GM10248 (cell line): Measurements from ENCODE around the gene FYCO1.
"Not testable (repeated sequence)": the region's sequence is repeated elsewhere in the genome, so short reads cannot be mapped to it uniquely, and the experiment has no call there.

Experiments
- CTCF ChIA-PET: fragments of 300-600 bp; sonication (Branson Sonifier 250); formaldehyde crosslinking; extraction: SDS; loops from one replicate; lab custom pipeline; 2021; ENCODE audit warnings: antibody characterized with exemption; lab: Yijun Ruan, JAX
- POLR2A ChIA-PET: fragments of 350-650 bp; sonication (Branson Sonifier 250); formaldehyde crosslinking; extraction: SDS; loops from one replicate; lab custom pipeline; 2020; ENCODE audit warnings: antibody characterized with exemption; lab: Yijun Ruan, JAX
- DNase-seq: peaks from one replicate; pipeline ENCODE4 v3.0.0; 2012; ENCODE audit errors: extremely low spot score
- TF ChIP-seq, protein P1 (sequence below): IDR thresholded peaks from 2 replicates; pipeline ENCODE4 v1.5.1; 2012; ENCODE audit warnings: mild to moderate bottlenecking, low read depth; ENCODE audit errors: extremely low read depth, missing control alignments, control extremely low read depth

Gene FYCO1

GRCh38 chr3:46013316-46014094 lies 17.9 kb upstream of the FYCO1 start:
- ChIA-PET CTCF (interaction anchor here (1.2 to 1.4 kb wide), 3 partner anchors 8 to 56 kb away, joined by 3 to 5 read pairs (median 3); no protein-coding TSS in a partner anchor), POLR2A (no interaction called here)
- DNase-seq = no peak
- TF ChIP-seq, protein P1, sequence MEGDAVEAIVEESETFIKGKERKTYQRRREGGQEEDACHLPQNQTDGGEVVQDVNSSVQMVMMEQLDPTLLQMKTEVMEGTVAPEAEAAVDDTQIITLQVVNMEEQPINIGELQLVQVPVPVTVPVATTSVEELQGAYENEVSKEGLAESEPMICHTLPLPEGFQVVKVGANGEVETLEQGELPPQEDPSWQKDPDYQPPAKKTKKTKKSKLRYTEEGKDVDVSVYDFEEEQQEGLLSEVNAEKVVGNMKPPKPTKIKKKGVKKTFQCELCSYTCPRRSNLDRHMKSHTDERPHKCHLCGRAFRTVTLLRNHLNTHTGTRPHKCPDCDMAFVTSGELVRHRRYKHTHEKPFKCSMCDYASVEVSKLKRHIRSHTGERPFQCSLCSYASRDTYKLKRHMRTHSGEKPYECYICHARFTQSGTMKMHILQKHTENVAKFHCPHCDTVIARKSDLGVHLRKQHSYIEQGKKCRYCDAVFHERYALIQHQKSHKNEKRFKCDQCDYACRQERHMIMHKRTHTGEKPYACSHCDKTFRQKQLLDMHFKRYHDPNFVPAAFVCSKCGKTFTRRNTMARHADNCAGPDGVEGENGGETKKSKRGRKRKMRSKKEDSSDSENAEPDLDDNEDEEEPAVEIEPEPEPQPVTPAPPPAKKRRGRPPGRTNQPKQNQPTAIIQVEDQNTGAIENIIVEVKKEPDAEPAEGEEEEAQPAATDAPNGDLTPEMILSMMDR = no peak

DNA sequence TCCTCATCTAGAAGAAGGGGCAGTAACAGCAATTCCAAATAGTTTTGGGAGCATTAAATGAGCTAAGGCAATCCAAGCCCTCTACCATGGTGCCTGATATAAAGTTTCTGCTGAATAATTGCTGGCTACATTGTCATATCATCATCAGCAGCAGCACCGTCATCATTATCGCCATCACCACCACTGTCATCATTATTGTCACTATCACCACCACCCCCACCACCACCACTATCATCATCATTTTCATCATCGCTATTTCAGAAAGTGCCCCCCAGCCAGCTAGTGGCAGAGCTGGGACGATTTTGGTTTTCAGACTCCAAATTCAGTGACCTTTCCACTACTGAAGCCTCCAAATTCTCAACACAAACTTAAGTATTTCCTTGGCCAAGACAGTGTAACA lies 16.6 kb upstream of the FYCO1 start:
- TF ChIP-seq, protein P1 = no peak
- DNase-seq = no peak
- CTCF ChIA-PET = interaction anchor here (1.4 kb wide), 1 partner anchor 10 kb away, joined by 3 read pairs; no protein-coding TSS in a partner anchor
- POLR2A ChIA-PET = no interaction called here

- ChIA-PET CTCF (interaction anchor here (1.5 to 4.1 kb wide), 6 partner anchors 11 to 72 kb away, joined by 3 to 16 read pairs (median 6); partner anchors contain the start of gene XCR1), POLR2A (no interaction called here)
- no peak for DNase-seq
- TF ChIP-seq, protein P1 = no peak
Observed at GRCh38 chr3:46010519-46011113, 15.0 kb upstream of the FYCO1 start.

- ChIA-PET CTCF (interaction anchor here (4.1 kb wide), 1 partner anchor 71 kb away, joined by 16 read pairs; no protein-coding TSS in a partner anchor), POLR2A (no interaction called here)
- DNase-seq = no peak
- TF ChIP-seq, protein P1 = no peak
Observed at GRCh38 chr3:46008058-46008457, 12.4 kb upstream of the FYCO1 start.

DNA sequence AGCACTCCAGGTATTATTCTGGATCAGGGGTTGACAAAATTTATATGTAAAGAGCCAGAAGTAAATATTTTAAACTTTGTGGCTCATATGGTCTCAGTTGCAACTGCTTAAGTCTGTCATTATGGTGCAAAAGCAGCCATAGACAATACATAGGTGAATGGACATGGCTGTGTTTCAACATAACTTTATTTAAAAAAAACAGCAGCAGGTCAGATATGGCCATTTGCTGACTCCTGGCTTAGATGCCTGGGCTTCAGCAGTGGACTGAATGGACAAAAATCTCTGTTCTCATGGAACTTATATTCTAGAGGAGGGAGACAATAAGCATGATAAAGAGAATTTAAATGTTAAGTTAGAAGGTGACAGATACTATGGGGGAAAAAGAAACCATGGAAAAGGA lies 11.7 kb upstream of the FYCO1 start:
- TF ChIP-seq, protein P1 = no peak
- DNase-seq = no peak
- ChIA-PET POLR2A (no interaction called here), CTCF (interaction anchor here (0.9 kb wide), 1 partner anchor 70 kb away, joined by 3 read pairs; no protein-coding TSS in a partner anchor)

DNA sequence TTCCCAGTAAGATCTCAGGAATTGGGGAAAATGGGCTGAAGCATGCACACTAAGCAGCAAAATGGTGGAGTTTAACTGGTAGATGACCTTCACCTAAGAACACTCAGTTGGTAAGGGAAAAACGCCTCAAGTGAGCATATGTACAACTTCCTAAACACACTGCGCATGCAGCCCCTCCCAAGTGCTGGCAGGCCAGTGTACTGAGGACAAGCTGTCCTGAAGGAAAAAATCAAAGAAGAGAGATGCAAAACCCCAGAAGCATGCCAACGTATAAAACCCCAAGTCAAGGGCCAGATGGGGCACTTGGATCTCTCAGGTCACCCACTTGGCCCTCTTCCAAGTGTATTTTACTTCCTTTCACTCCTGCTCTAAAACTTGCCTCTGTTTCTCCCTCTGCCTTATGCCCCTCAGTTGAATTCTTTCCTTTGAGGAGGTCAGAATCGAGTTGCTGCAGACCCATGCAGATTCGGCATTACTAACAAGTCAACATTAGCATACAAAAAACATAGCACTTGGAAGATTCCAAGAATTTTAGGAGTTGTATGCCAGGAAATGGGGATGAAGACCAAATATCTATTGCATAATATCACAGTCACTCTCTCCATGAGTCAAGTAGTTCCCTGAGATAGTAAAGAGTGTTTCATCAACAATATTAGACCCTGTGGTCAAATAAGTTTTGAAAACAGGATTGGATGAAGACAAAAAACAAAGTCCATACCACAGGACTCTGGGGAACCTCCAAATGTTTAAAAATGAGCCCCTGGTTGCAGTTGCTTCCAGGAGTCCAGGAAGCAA lies 10.8 kb upstream of the FYCO1 start:
- TF ChIP-seq, protein P1 = no peak
- no peak for DNase-seq
- ChIA-PET CTCF (interaction anchor here (0.9 kb wide), 1 partner anchor 71 kb away, joined by 3 read pairs; no protein-coding TSS in a partner anchor), POLR2A (no interaction called here)

DNA sequence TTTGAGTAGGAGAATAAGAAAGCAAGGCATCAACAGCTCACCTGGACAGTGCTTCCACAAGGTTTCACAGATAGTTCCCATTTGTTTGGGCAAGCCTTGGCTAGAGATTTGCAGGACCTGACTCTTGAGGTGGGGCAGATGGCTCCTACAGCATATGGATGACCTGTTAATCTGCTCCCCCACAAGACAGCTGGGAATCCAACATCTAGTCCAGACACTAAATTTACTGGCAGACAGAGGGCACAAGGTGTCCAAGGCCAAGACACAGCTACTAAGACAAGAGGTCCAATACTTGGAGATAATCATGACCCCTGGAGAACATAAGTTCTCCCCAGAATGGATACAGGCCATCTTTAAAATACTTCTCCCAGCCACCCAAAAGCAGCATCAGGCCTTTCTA lies 8.1 kb upstream of the FYCO1 start:
- DNase-seq, POLR2A ChIA-PET: not testable (repeated sequence)
- CTCF ChIA-PET = interaction anchor here (1.0 kb wide), 1 partner anchor 42 kb away, joined by 3 read pairs; no protein-coding TSS in a partner anchor
